Caco-2 (cell line): ENCODE data around the gene CHADL. TPM values are rescaled to one million over a fixed set of nuclear protein-coding genes. Genes with fewer than 3 reads are reported as not detected.

Experiments
- BruUV-seq: library from RNA; stranded (reverse); fragments of 400-500 nt; replicated peaks from 2 replicates; lab custom pipeline; 2021; lab: Mats Ljungman, UMichigan
- CTCF ChIA-PET: fragments of 300-600 bp; sonication (Branson Sonifier 250); formaldehyde crosslinking; loops from one replicate; lab custom pipeline; 2022; ENCODE audit warnings: antibody characterized with exemption; lab: Charles Lee
- POLR2A ChIA-PET: fragments of 300-600 bp; sonication (Branson Sonifier 250); formaldehyde crosslinking; loops from one replicate; lab custom pipeline; 2022; ENCODE audit warnings: antibody characterized with exemption; lab: Charles Lee
- DNase-seq, 2 experiments: peaks; one replicate each; pipeline versions ENCODE4 v3.0.0 to v3.0.0-alpha.2; 2020 to 2022
- H3K27me3 ChIP-seq: replicated peaks from 2 replicates; pipeline ENCODE4 v1.6.0; 2011; ENCODE audit warnings: low read length; ENCODE audit not compliant: control insufficient read depth, insufficient read depth
- H3K36me3 ChIP-seq: 2 replicates; pipeline ENCODE4 v1.5.1; 2011; ENCODE audit warnings: low read length; ENCODE audit not compliant: control insufficient read depth, insufficient read depth
- H3K4me1 ChIP-seq: fragments of 250-450 bp; sonication (Bioruptor Pico); 2 replicates; pipeline ENCODE4 v1.5.1; 2020; ENCODE audit warnings: mild to moderate bottlenecking
- H3K4me3 ChIP-seq: 2 replicates; pipeline ENCODE4 v1.5.1; 2011; ENCODE audit warnings: low read depth, mild to moderate bottlenecking, control low read depth, low read length
- H3K9me3 ChIP-seq: fragments of 250-450 bp; sonication (Bioruptor Pico); 2 replicates; pipeline ENCODE4 v1.5.1; 2020; ENCODE audit warnings: mild to moderate bottlenecking, moderate library complexity
- H3K27ac Mint-ChIP-seq: one replicate; pipeline ENCODE4 v1.8.0; 2022; ENCODE audit warnings: mixed read lengths; ENCODE audit not compliant: unreplicated experiment
- H3K27me3 Mint-ChIP-seq: one replicate; pipeline ENCODE4 v1.8.0; 2022; ENCODE audit warnings: mixed read lengths; ENCODE audit not compliant: insufficient read depth, unreplicated experiment
- H3K36me3 Mint-ChIP-seq: one replicate; pipeline ENCODE4 v1.8.0; 2022; ENCODE audit warnings: mild to moderate bottlenecking, mixed read lengths; ENCODE audit not compliant: insufficient read depth, unreplicated experiment
- H3K4me1 Mint-ChIP-seq: one replicate; pipeline ENCODE4 v1.8.0; 2022; ENCODE audit warnings: low read depth, mixed read lengths; ENCODE audit not compliant: unreplicated experiment
- H3K4me3 Mint-ChIP-seq: one replicate; pipeline ENCODE4 v1.8.0; 2022; ENCODE audit warnings: mild to moderate bottlenecking, moderate library complexity, mixed read lengths; ENCODE audit not compliant: unreplicated experiment
- H3K9me3 Mint-ChIP-seq: one replicate; pipeline ENCODE4 v1.8.0; 2022; ENCODE audit warnings: mixed read lengths; ENCODE audit not compliant: unreplicated experiment
- CTCF ChIP-seq, 2 experiments: fragments of 200-600 bp in 1 of 2; IDR thresholded peaks; 1 replicate in 1 of 2; 2 replicates in 1 of 2; pipeline versions ENCODE4 v1.5.1 to v1.8.0; 2011 to 2022; ENCODE audit warnings: antibody characterized with exemption in 1 of 2, control low read depth in 1 of 2, inconsistent platforms in 1 of 2, low read depth in 1 of 2, low read length in 1 of 2, mild to moderate bottlenecking in 1 of 2, moderate library complexity in 1 of 2; ENCODE audit not compliant: insufficient read depth in 1 of 2, severe bottlenecking in 1 of 2, unreplicated experiment in 1 of 2
- intact Hi-C: fragments of 100-400 bp; cut with micrococcal nuclease; formaldehyde crosslinking; loops from one replicate; pipeline ENCODE4 v1.10.0; 2022; ENCODE audit not compliant: unreplicated experiment
- total RNA-seq: library from RNA; stranded (reverse); gene quantifications from 2 replicates; pipeline ENCODE4 v1.2.3, GENCODE V29; 2022

Gene CHADL
- total RNA-seq, 1 experiment from 2014 or later: 0.32 TPM

- Histone ChIP-seq H3K36me3 (peaks cover 1% of the 10 kb centered on the region), H3K4me3 (no peak overlapping the region), H3K4me1 (no peaks in the 10 kb centered on the region), H3K9me3 (no peaks in the 10 kb centered on the region), H3K27me3 (no peaks in the 10 kb centered on the region)
- Mint-ChIP-seq H3K27ac (no peak overlapping the region), H3K36me3 (peaks cover 92% of the 10 kb centered on the region), H3K9me3 (no peaks in the 10 kb centered on the region), H3K27me3 (no peaks in the 10 kb centered on the region), H3K4me1 (no peaks in the 10 kb centered on the region), H3K4me3 (no peak overlapping the region)
- BruUV-seq: no TSS peak
- CTCF ChIA-PET: no interaction called here
- POLR2A ChIA-PET: no interaction called here
- DNase-seq: no peak
- intact Hi-C loops: no loop called here
- no peak for TF ChIP-seq CTCF (IDR thresholded peaks at IDR 0.05; ENCODE audit: insufficient read depth in 1 of 2, low read depth in 1 of 2, low read length in 1 of 2, severe bottlenecking in 1 of 2, unreplicated experiment in 1 of 2)
Observed at GRCh38 chr22:41271787-41272186, 31.1 kb upstream of the CHADL start.

GRCh38 chr22:41267958-41268357 lies 27.2 kb upstream of the CHADL start:
- intact Hi-C loops: no loop called here

GRCh38 chr22:41264408-41264941 lies 23.7 kb upstream of the CHADL start:
- no peak for DNase-seq
- Mint-ChIP-seq H3K9me3 (no peaks in the 10 kb centered on the region), H3K4me3 (no peak overlapping the region), H3K27ac (no peak overlapping the region), H3K36me3 (peaks cover 65% of the 10 kb centered on the region), H3K27me3 (no peaks in the 10 kb centered on the region), H3K4me1 (no peaks in the 10 kb centered on the region)
- TF ChIP-seq CTCF (IDR thresholded peaks at IDR 0.05; ENCODE audit: insufficient read depth in 1 of 2, low read depth in 1 of 2, low read length in 1 of 2, severe bottlenecking in 1 of 2, unreplicated experiment in 1 of 2): no peak
- ChIA-PET POLR2A (interaction anchor here (0.6 kb wide), 1 partner anchor 117 kb away, joined by 5 read pairs; the partner anchor contains the start of gene TEF), CTCF (interaction anchor here (1.4 kb wide), 1 partner anchor 27 kb away, joined by 4 read pairs; no protein-coding TSS in a partner anchor)
- Histone ChIP-seq H3K27me3 (no peaks in the 10 kb centered on the region), H3K4me1 (no peaks in the 10 kb centered on the region), H3K9me3 (no peaks in the 10 kb centered on the region), H3K36me3 (no peaks in the 10 kb centered on the region; the same call in 1 of the 2 replicates), H3K4me3 (no peak overlapping the region)
- no TSS peak for BruUV-seq
- intact Hi-C loops: no loop called here

More at GRCh38 chr22:41267958-41268357, 27.2 kb upstream of the CHADL start:
- DNase-seq: no peak
- H3K27me3 Mint-ChIP-seq: no peaks in the 10 kb centered on the region
- Histone ChIP-seq H3K27me3 (no peaks in the 10 kb centered on the region), H3K4me3 (no peak overlapping the region), H3K36me3 (no peaks in the 10 kb centered on the region; the same call in 1 of the 2 replicates), H3K4me1 (no peaks in the 10 kb centered on the region), H3K9me3 (no peaks in the 10 kb centered on the region)
- H3K36me3 Mint-ChIP-seq: peaks cover 85% of the 10 kb centered on the region
- ChIA-PET CTCF (no interaction called here), POLR2A (no interaction called here)
- no TSS peak for BruUV-seq
- H3K9me3 Mint-ChIP-seq: no peaks in the 10 kb centered on the region
- TF ChIP-seq CTCF (IDR thresholded peaks at IDR 0.05; ENCODE audit: insufficient read depth in 1 of 2, low read depth in 1 of 2, low read length in 1 of 2, severe bottlenecking in 1 of 2, unreplicated experiment in 1 of 2): no peak
- no peaks in the 10 kb centered on the region for H3K4me1 Mint-ChIP-seq
- H3K4me3 Mint-ChIP-seq: no peak overlapping the region
- no peak overlapping the region for H3K27ac Mint-ChIP-seq
